Osteocyte (in vitro differentiated cells): ENCODE data around the gene SLC8A1. TPM values are rescaled to one million over a fixed set of nuclear protein-coding genes. Genes with fewer than 3 reads are reported as not detected.

Experiments
- DNase-seq: peaks from one replicate; pipeline ENCODE4 v3.0.0; 2021; ENCODE audit warnings: mixed read lengths; ENCODE audit not compliant: unreplicated experiment; ENCODE audit errors: extremely low spot score
- H3K27ac Mint-ChIP-seq: one replicate; pipeline ENCODE4 v1.8.0; 2021; ENCODE audit warnings: mild to moderate bottlenecking, mixed read lengths; ENCODE audit not compliant: unreplicated experiment
- H3K27me3 Mint-ChIP-seq: one replicate; pipeline ENCODE4 v1.8.0; 2021; ENCODE audit warnings: mixed read lengths; ENCODE audit not compliant: unreplicated experiment
- H3K36me3 Mint-ChIP-seq: one replicate; pipeline ENCODE4 v1.8.0; 2021; ENCODE audit warnings: mixed read lengths; ENCODE audit not compliant: unreplicated experiment
- H3K4me1 Mint-ChIP-seq: one replicate; pipeline ENCODE4 v1.8.0; 2021; ENCODE audit warnings: mixed read lengths; ENCODE audit not compliant: unreplicated experiment
- H3K4me3 Mint-ChIP-seq: one replicate; pipeline ENCODE4 v1.8.0; 2021; ENCODE audit warnings: mild to moderate bottlenecking, moderate library complexity, mixed read lengths; ENCODE audit not compliant: unreplicated experiment
- H3K9me3 Mint-ChIP-seq: one replicate; pipeline ENCODE4 v1.8.0; 2021; ENCODE audit warnings: mixed read lengths; ENCODE audit not compliant: unreplicated experiment
- CTCF ChIP-seq: fragments of 200-600 bp; sonication (generic); IDR thresholded peaks from 2 replicates; pipeline ENCODE4 v1.5.0; 2021; ENCODE audit warnings: antibody characterized with exemption, mild to moderate bottlenecking, moderate library complexity
- total RNA-seq: library from RNA; stranded (reverse); gene quantifications from 2 replicates; pipeline ENCODE4 v1.2.1, GENCODE V29; 2021

SLC8A1 gene
- total RNA-seq, 1 donor from 2014 or later, result 17.3 TPM

- Mint-ChIP-seq H3K4me1 (no peaks in the 10 kb centered on the region), H3K9me3 (peaks cover 28% of the 10 kb centered on the region), H3K27ac (no peak overlapping the region), H3K27me3 (no peaks in the 10 kb centered on the region), H3K4me3 (no peak overlapping the region), H3K36me3 (no peaks in the 10 kb centered on the region)
- no peak for DNase-seq
- TF ChIP-seq CTCF, result no peak
These were observed 389.5 kb downstream of the SLC8A1 start for GRCh38 chr2:40062381-40062780.

GRCh38 chr2:40049781-40050180, 402.1 kb downstream of the SLC8A1 start:
- no peak overlapping the region for H3K27ac Mint-ChIP-seq
- no peaks in the 10 kb centered on the region for H3K4me1 Mint-ChIP-seq
- no peak for DNase-seq
- no peaks in the 10 kb centered on the region for H3K9me3 Mint-ChIP-seq
- H3K4me3 Mint-ChIP-seq, result no peak overlapping the region
- H3K27me3 Mint-ChIP-seq, result peaks cover 19% of the 10 kb centered on the region
- no peak for TF ChIP-seq CTCF
- H3K36me3 Mint-ChIP-seq, result no peaks in the 10 kb centered on the region

- DNase-seq, result no peak
- H3K9me3 Mint-ChIP-seq, result no peaks in the 10 kb centered on the region
- TF ChIP-seq CTCF, result no peak
- no peak overlapping the region for H3K4me3 Mint-ChIP-seq
- no peaks in the 10 kb centered on the region for H3K36me3 Mint-ChIP-seq
- H3K4me1 Mint-ChIP-seq, result no peaks in the 10 kb centered on the region
- H3K27me3 Mint-ChIP-seq, result peaks cover 19% of the 10 kb centered on the region
- H3K27ac Mint-ChIP-seq, result no peak overlapping the region
These were observed 403.4 kb downstream of the SLC8A1 start for GRCh38 chr2:40048506-40048905.

- H3K9me3 Mint-ChIP-seq, result no peaks in the 10 kb centered on the region
- no peak overlapping the region for H3K4me3 Mint-ChIP-seq
- no peak for TF ChIP-seq CTCF
- peaks cover 4% of the 10 kb centered on the region for H3K4me1 Mint-ChIP-seq
- DNase-seq, result no peak
- H3K27ac Mint-ChIP-seq, result no peak overlapping the region
- H3K27me3 Mint-ChIP-seq, result peaks cover 19% of the 10 kb centered on the region
- no peaks in the 10 kb centered on the region for H3K36me3 Mint-ChIP-seq
These were observed 404.5 kb downstream of the SLC8A1 start for GRCh38 chr2:40047406-40047805.
